Sigmoid colon (tissue), 4 donors: ENCODE data around the gene TSPAN3.

Experiments
- CTCF ChIP-seq, 4 experiments: fragments of 450-650 bp in 3 of 4; fragments of 200-600 bp in 1 of 4; IDR thresholded peaks; one replicate each; pipeline ENCODE4 v1.5.1; 2016 to 2019; ENCODE audit warnings: antibody characterized with exemption in 4 of 4, mild to moderate bottlenecking in 3 of 4, moderate library complexity in 2 of 4
- EP300 ChIP-seq, 4 donors: sonication (generic); formaldehyde crosslinking; IDR thresholded peaks; one replicate each; pipeline ENCODE4 v1.6.1; 2017; ENCODE audit warnings: antibody characterized with exemption in 4 of 4
- POLR2A ChIP-seq, 2 donors: fragments of 450-650 bp; IDR thresholded peaks; one replicate each; pipeline ENCODE4 v1.6.1; 2016; ENCODE audit warnings: antibody characterized with exemption in 2 of 2, mild to moderate bottlenecking in 2 of 2, moderate library complexity in 2 of 2
- POLR2AphosphoS5 ChIP-seq, 4 donors: sonication (generic); formaldehyde crosslinking; IDR thresholded peaks; one replicate each; pipeline ENCODE4 v1.6.1; 2017; ENCODE audit warnings: antibody characterized with exemption in 4 of 4

GRCh38 chr15:77098572-77098971, 27.7 kb upstream of the TSPAN3 start:
- TF ChIP-seq CTCF (IDR thresholded peaks at IDR 0.05) (no peak), POLR2AphosphoS5 (IDR thresholded peaks at IDR 0.05) (no peak), POLR2A (IDR thresholded peaks at IDR 0.05) (no peak), EP300 (IDR thresholded peaks at IDR 0.05) (no peak)
